WTC11 (cell line): ENCODE data around the gene NEAT1. TPM values are rescaled to one million over a fixed set of nuclear protein-coding genes. Genes with fewer than 3 reads are reported as not detected.

Source experiments
- ATAC-seq: fragments of 200-7000 bp; cut with Tn5 transposase; 2 replicates; pipeline ENCODE4 v1.10.0; 2021; ENCODE audit warnings: mild to moderate bottlenecking, moderate library complexity
- CTCF ChIA-PET: fragments of 300-600 bp; sonication (Branson Sonifier 250); formaldehyde crosslinking; loops from one replicate; lab custom pipeline; 2021; ENCODE audit warnings: antibody characterized with exemption; lab: Charles Lee
- POLR2A ChIA-PET: fragments of 350-600 bp; sonication (Branson Sonifier 250); formaldehyde crosslinking; loops from one replicate; lab custom pipeline; 2021; ENCODE audit warnings: antibody characterized with exemption; lab: Charles Lee
- DNase-seq: peaks from one replicate; pipeline ENCODE4 v3.0.0; 2021; ENCODE audit warnings: low spot score
- H3K27ac Mint-ChIP-seq: 2 replicates; pipeline ENCODE4 v1.8.0; 2021; ENCODE audit warnings: mixed read lengths
- H3K27me3 Mint-ChIP-seq: 2 replicates; pipeline ENCODE4 v1.8.0; 2021; ENCODE audit warnings: low read depth, mild to moderate bottlenecking, moderate library complexity, mixed read lengths
- H3K36me3 Mint-ChIP-seq: 2 replicates; pipeline ENCODE4 v1.8.0; 2021; ENCODE audit warnings: mixed read lengths
- H3K4me1 Mint-ChIP-seq: 2 replicates; pipeline ENCODE4 v1.8.0; 2022; ENCODE audit warnings: mixed read lengths
- H3K4me3 Mint-ChIP-seq: 2 replicates; pipeline ENCODE4 v1.8.0; 2021; ENCODE audit warnings: mild to moderate bottlenecking, moderate library complexity, mixed read lengths
- H3K9me3 Mint-ChIP-seq: 2 replicates; pipeline ENCODE4 v1.8.0; 2021; ENCODE audit warnings: mixed read lengths
- CREM ChIP-seq: sonication (generic); formaldehyde crosslinking; IDR thresholded peaks from 2 replicates; pipeline ENCODE4 v1.8.1; 2022; ENCODE audit warnings: mild to moderate bottlenecking, missing genetic modification reagents, moderate library complexity
- MLX ChIP-seq: sonication (generic); formaldehyde crosslinking; IDR thresholded peaks from 2 replicates; pipeline ENCODE4 v1.8.1; 2023; ENCODE audit warnings: mild to moderate bottlenecking, missing genetic modification reagents, moderate library complexity
- NFATC4 ChIP-seq: fragments of 250-450 bp; sonication (Bioruptor Pico); IDR thresholded peaks from 2 replicates; pipeline ENCODE4 v1.9.0; 2021; ENCODE audit warnings: mild to moderate bottlenecking
- SP1 ChIP-seq: sonication (generic); formaldehyde crosslinking; conservative IDR thresholded peaks from 2 replicates; pipeline ENCODE4 v1.8.1; 2022; ENCODE audit warnings: missing genetic modification reagents
- TEAD1 ChIP-seq: sonication (generic); formaldehyde crosslinking; IDR thresholded peaks from 2 replicates; pipeline ENCODE4 v1.8.0; 2022; ENCODE audit warnings: mild to moderate bottlenecking, missing genetic modification reagents
- ZNF263 ChIP-seq: sonication (generic); formaldehyde crosslinking; IDR thresholded peaks from 2 replicates; pipeline ENCODE4 v1.8.1; 2022; ENCODE audit warnings: low read depth, mild to moderate bottlenecking, moderate library complexity, missing genetic modification reagents
- total RNA-seq: library from RNA; stranded (reverse); gene quantifications from 3 replicates; pipeline ENCODE4 v1.2.3, GENCODE V29; 2021
- TF ChIP-seq, protein P1 (sequence below): fragments of 250-450 bp; sonication (Bioruptor Pico); IDR thresholded peaks from 2 replicates; pipeline ENCODE4 v1.9.0; 2021; ENCODE audit warnings: mild to moderate bottlenecking, borderline replicate concordance
- TF ChIP-seq, protein P2 (sequence below): sonication (generic); formaldehyde crosslinking; IDR thresholded peaks from 2 replicates; pipeline ENCODE4 v1.8.0; 2023; ENCODE audit warnings: mild to moderate bottlenecking, missing genetic modification reagents
- TF ChIP-seq, protein P3 (sequence below): sonication (generic); formaldehyde crosslinking; IDR thresholded peaks from 2 replicates; pipeline ENCODE4 v1.8.1; 2022; ENCODE audit warnings: mild to moderate bottlenecking, missing genetic modification reagents, moderate library complexity, borderline replicate concordance

NEAT1 gene
- total RNA-seq, 1 experiment from 2014 or later, result 38.1 TPM

DNA sequence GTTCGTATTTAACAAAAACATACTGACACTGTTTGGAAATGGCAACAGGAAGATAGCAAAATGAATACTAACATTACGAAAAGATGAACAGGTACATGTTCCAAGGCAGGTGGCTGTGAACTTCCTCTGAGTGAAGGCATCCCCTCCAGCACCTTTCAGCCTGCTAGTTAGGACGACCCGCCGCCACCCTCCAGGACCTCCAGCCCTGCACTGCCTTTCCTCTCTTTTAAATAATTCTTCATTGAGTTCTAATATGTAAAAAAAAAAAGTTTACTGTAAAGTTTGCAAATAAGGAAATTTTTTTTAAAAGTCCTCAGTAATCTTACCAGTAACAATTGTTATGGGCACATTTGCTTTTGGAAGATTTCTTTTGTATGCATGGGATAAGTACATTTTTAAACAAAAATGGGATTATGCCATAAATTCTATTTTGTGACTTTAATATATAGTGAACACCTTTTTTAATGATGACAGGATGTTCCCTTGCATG is 6.0 kb downstream of the NEAT1 start (continued):
- TF ChIP-seq, protein P1, sequence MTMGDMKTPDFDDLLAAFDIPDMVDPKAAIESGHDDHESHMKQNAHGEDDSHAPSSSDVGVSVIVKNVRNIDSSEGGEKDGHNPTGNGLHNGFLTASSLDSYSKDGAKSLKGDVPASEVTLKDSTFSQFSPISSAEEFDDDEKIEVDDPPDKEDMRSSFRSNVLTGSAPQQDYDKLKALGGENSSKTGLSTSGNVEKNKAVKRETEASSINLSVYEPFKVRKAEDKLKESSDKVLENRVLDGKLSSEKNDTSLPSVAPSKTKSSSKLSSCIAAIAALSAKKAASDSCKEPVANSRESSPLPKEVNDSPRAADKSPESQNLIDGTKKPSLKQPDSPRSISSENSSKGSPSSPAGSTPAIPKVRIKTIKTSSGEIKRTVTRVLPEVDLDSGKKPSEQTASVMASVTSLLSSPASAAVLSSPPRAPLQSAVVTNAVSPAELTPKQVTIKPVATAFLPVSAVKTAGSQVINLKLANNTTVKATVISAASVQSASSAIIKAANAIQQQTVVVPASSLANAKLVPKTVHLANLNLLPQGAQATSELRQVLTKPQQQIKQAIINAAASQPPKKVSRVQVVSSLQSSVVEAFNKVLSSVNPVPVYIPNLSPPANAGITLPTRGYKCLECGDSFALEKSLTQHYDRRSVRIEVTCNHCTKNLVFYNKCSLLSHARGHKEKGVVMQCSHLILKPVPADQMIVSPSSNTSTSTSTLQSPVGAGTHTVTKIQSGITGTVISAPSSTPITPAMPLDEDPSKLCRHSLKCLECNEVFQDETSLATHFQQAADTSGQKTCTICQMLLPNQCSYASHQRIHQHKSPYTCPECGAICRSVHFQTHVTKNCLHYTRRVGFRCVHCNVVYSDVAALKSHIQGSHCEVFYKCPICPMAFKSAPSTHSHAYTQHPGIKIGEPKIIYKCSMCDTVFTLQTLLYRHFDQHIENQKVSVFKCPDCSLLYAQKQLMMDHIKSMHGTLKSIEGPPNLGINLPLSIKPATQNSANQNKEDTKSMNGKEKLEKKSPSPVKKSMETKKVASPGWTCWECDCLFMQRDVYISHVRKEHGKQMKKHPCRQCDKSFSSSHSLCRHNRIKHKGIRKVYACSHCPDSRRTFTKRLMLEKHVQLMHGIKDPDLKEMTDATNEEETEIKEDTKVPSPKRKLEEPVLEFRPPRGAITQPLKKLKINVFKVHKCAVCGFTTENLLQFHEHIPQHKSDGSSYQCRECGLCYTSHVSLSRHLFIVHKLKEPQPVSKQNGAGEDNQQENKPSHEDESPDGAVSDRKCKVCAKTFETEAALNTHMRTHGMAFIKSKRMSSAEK (CRISPR knock-in tag), result no peak
- TF ChIP-seq TEAD1 (CRISPR knock-in tag), result no peak

DNA sequence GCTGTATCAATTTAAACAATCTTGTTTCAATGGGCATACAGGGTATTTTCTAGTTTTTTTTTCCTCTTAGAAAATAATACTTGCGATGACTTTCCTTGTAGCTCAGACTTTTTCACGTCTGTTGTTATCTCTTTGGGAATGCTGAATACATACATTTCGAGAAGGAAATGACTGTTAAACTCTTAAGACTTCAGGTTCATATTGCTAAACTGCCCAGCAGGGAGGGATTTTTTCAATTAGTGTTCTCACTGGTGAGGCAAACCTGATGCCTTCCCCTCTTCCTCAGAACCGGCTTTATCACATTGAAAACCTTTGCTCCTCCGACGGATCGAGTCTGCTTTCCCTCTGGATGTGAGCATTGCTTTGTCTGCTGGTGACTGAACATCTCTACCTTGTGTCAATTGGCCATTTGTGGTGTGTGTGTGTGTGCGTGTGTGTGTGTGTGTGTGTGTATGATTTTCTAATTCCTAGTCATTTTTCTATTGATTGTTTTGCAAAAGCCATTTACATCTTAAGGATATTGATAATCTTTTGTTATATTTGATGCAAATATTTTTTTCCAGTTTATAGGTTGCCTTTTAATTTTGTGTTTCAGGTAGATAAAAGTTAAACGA is 6.6 kb downstream of the NEAT1 start:
- ATAC-seq, result no peak; the same call in 1 of the 2 replicates

DNA sequence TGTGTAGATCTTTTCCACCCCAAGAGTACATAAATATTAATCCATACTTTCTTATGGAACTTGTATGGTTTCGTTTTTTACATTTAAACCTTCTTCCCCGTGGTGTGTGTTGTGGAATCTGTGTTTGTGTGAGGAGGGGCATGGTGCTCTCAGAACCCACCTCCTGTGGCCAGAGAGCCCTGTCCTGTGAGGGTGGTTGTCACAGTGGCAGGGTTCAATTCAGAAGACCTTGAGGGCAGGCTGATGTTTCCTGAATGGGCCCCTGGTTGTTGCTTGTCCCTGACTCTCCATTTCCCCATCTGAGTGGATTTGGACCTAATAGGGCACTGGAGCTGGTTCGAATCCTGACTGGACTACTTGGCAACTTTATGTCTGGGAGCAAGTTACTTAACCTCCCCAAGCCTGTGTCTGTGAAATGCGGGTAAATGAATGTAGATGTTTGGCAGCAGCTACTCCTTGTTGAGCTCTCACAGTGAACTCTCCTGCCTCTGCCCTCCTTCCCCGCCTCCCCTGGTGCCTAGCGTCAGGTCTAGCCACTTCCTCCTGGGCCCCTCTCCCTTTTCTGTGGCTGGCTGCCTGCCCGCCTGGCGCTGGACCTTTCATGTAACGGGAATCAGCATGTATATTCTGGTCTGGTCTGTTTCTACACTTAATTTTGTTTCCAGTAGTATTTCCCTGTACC is 7.3 kb downstream of the NEAT1 start:
- CTCF ChIA-PET, result interaction anchor here (0.5 to 1.2 kb wide), 6 partner anchors 12 to 96 kb away, joined by 3 to 11 read pairs (median 3); no protein-coding TSS in a partner anchor
- TF ChIP-seq NFATC4 (CRISPR knock-in tag) (no peak), CREM (CRISPR knock-in tag) (no peak), SP1 (CRISPR knock-in tag) (no peak), MLX (CRISPR knock-in tag) (no peak)
- TF ChIP-seq, protein P2, sequence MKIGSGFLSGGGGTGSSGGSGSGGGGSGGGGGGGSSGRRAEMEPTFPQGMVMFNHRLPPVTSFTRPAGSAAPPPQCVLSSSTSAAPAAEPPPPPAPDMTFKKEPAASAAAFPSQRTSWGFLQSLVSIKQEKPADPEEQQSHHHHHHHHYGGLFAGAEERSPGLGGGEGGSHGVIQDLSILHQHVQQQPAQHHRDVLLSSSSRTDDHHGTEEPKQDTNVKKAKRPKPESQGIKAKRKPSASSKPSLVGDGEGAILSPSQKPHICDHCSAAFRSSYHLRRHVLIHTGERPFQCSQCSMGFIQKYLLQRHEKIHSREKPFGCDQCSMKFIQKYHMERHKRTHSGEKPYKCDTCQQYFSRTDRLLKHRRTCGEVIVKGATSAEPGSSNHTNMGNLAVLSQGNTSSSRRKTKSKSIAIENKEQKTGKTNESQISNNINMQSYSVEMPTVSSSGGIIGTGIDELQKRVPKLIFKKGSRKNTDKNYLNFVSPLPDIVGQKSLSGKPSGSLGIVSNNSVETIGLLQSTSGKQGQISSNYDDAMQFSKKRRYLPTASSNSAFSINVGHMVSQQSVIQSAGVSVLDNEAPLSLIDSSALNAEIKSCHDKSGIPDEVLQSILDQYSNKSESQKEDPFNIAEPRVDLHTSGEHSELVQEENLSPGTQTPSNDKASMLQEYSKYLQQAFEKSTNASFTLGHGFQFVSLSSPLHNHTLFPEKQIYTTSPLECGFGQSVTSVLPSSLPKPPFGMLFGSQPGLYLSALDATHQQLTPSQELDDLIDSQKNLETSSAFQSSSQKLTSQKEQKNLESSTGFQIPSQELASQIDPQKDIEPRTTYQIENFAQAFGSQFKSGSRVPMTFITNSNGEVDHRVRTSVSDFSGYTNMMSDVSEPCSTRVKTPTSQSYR, result no peak
- Mint-ChIP-seq H3K4me3 (no peak overlapping the region), H3K4me1 (peaks cover 55% of the 10 kb centered on the region), H3K9me3 (no peaks in the 10 kb centered on the region), H3K36me3 (no peaks in the 10 kb centered on the region), H3K27me3 (no peaks in the 10 kb centered on the region), H3K27ac (0 out of 2 replicates have a peak overlapping the region, but pooled peaks have one; percentile 2)
- POLR2A ChIA-PET, result interaction anchor here (1.5 kb wide), 2 partner anchors 57 to 69 kb away, joined by 3 to 4 read pairs; partner anchors contain the start of gene MALAT1
- DNase-seq (no peak), ATAC-seq (peak; percentile 53)

More for the DNA sequence above, 6.6 kb downstream of the NEAT1 start:
- peaks cover 62% of the 10 kb centered on the region for H3K4me1 Mint-ChIP-seq
- 0 out of 2 replicates have a peak overlapping the region, but pooled peaks have one; percentile 27 for H3K4me3 Mint-ChIP-seq
- peak overlapping the region; percentile 87 for H3K27ac Mint-ChIP-seq
- no peak for TF ChIP-seq ZNF263 (CRISPR knock-in tag)
- TF ChIP-seq, protein P3, sequence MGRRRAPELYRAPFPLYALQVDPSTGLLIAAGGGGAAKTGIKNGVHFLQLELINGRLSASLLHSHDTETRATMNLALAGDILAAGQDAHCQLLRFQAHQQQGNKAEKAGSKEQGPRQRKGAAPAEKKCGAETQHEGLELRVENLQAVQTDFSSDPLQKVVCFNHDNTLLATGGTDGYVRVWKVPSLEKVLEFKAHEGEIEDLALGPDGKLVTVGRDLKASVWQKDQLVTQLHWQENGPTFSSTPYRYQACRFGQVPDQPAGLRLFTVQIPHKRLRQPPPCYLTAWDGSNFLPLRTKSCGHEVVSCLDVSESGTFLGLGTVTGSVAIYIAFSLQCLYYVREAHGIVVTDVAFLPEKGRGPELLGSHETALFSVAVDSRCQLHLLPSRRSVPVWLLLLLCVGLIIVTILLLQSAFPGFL (CRISPR knock-in tag), result no peak
- CTCF ChIA-PET, result interaction anchor here (1.1 to 1.2 kb wide), 2 partner anchors 13 to 50 kb away, joined by 3 to 11 read pairs; no protein-coding TSS in a partner anchor
- POLR2A ChIA-PET, result interaction anchor here (1.5 kb wide), 1 partner anchor 58 kb away, joined by 3 read pairs; no protein-coding TSS in a partner anchor
- H3K9me3 Mint-ChIP-seq, result no peaks in the 10 kb centered on the region
- DNase-seq, result no peak
- no peaks in the 10 kb centered on the region for H3K27me3 Mint-ChIP-seq
- no peaks in the 10 kb centered on the region for H3K36me3 Mint-ChIP-seq
